ENCODE data around the gene NEBL.

- TF ChIP-seq CTCF (IDR thresholded peaks at IDR 0.05; ENCODE audit: poor library complexity): no peak
- no peak for TF ChIP-seq EZH2 (IDR thresholded peaks at IDR 0.05; ENCODE audit: borderline replicate concordance)
Observed at GRCh38 chr10:20945546-20946332, 48.6 kb upstream of the NEBL start.
